HEK293T (cell line): Measurements from ENCODE around the gene AKIRIN2.

Source experiments
- BHLHE40 ChIP-seq: fragments of 450-650 bp; IDR thresholded peaks from 2 replicates; pipeline ENCODE4 v1.6.1; 2016; ENCODE audit warnings: mild to moderate bottlenecking, moderate library complexity, borderline replicate concordance
- FOXA1 ChIP-seq: fragments of 450-650 bp; IDR thresholded peaks from 2 replicates; pipeline ENCODE4 v1.6.1; 2016; ENCODE audit warnings: mild to moderate bottlenecking
- FOXK2 ChIP-seq: fragments of 450-650 bp; IDR thresholded peaks from 2 replicates; pipeline ENCODE4 v1.6.1; 2016; ENCODE audit warnings: mild to moderate bottlenecking
- PKNOX1 ChIP-seq: fragments of 450-650 bp; IDR thresholded peaks from 2 replicates; pipeline ENCODE4 v1.6.1; 2016
- SP1 ChIP-seq: fragments of 450-650 bp; IDR thresholded peaks from 2 replicates; pipeline ENCODE4 v1.6.1; 2017
- SUZ12 ChIP-seq: fragments of 450-650 bp; IDR thresholded peaks from 2 replicates; pipeline ENCODE4 v1.6.1; 2016; ENCODE audit warnings: mild to moderate bottlenecking
- TARDBP ChIP-seq: fragments of 450-650 bp; IDR thresholded peaks from 2 replicates; pipeline ENCODE4 v1.6.1; 2016

GRCh38 chr6:87683890-87684289 lies 18.1 kb downstream of the AKIRIN2 start:
- TF ChIP-seq FOXK2 = no peak
- TF ChIP-seq BHLHE40 = no peak
- TF ChIP-seq FOXA1 = no peak
- TF ChIP-seq SP1 = no peak
- TF ChIP-seq TARDBP = no peak
- TF ChIP-seq SUZ12 = no peak
- peak; percentile 78 for TF ChIP-seq PKNOX1
